CD4-positive, alpha-beta T cell treated with Interleukin-17A for 4 hours (primary cell): Measurements from ENCODE around the gene USP10.

Experiments
- DNase-seq: peaks from one replicate; pipeline ENCODE4 v3.0.0-alpha.2; 2020; ENCODE audit warnings: mixed read lengths

USP10 gene

GRCh38 chr16:84700446-84701300, 873 bp downstream of the USP10 start:
- DNase-seq, result peak; percentile 49

- no peak for DNase-seq
These were observed 3.9 kb downstream of the USP10 start for GRCh38 chr16:84703681-84704080.

- no peak for DNase-seq
These were observed 4.5 kb downstream of the USP10 start for GRCh38 chr16:84704253-84704652.

- no peak for DNase-seq
These were observed 7.1 kb downstream of the USP10 start for GRCh38 chr16:84706856-84707255.

GRCh38 chr16:84709609-84710008, 9.8 kb downstream of the USP10 start:
- no peak for DNase-seq

- no peak for DNase-seq
These were observed 10.9 kb downstream of the USP10 start for GRCh38 chr16:84710686-84711085.

GRCh38 chr16:84712138-84712671, 12.4 kb downstream of the USP10 start:
- no peak for DNase-seq

- DNase-seq, result no peak
These were observed 13.3 kb downstream of the USP10 start for GRCh38 chr16:84712801-84713775.

GRCh38 chr16:84714028-84714427, 14.2 kb downstream of the USP10 start:
- DNase-seq, result no peak

GRCh38 chr16:84715424-84715823, 15.6 kb downstream of the USP10 start:
- no peak for DNase-seq

- DNase-seq, result no peak
These were observed 16.1 kb downstream of the USP10 start for GRCh38 chr16:84715854-84716253.

- DNase-seq, result no peak
These were observed 16.9 kb downstream of the USP10 start for GRCh38 chr16:84716740-84717139.

GRCh38 chr16:84717484-84717883, 17.7 kb downstream of the USP10 start:
- no peak for DNase-seq

- no peak for DNase-seq
These were observed 20.4 kb downstream of the USP10 start for GRCh38 chr16:84720177-84720579.

- no peak for DNase-seq
These were observed 22.3 kb downstream of the USP10 start for GRCh38 chr16:84722068-84722467.

- DNase-seq, result no peak
These were observed 24.1 kb downstream of the USP10 start for GRCh38 chr16:84723906-84724305.

GRCh38 chr16:84724606-84725309, 25.0 kb downstream of the USP10 start:
- DNase-seq, result peak; percentile 27

GRCh38 chr16:84725481-84726078, 25.8 kb downstream of the USP10 start:
- DNase-seq, result no peak

- DNase-seq, result peak; percentile 93
These were observed 26.4 kb downstream of the USP10 start for GRCh38 chr16:84726079-84726668.

GRCh38 chr16:84726669-84727467, 27.1 kb downstream of the USP10 start:
- no peak for DNase-seq

- no peak for DNase-seq
These were observed 29.1 kb downstream of the USP10 start for GRCh38 chr16:84728853-84729424.
